Measurements from ENCODE around the gene NETO2.

- TF ChIP-seq EZH2 (IDR thresholded peaks at IDR 0.05; ENCODE audit: borderline replicate concordance) (no peak), CTCF (IDR thresholded peaks at IDR 0.05; ENCODE audit: poor library complexity) (no peak), EZH2phosphoT487 (IDR thresholded peaks at IDR 0.05; ENCODE audit: low read depth, severe bottlenecking, unreplicated experiment) (no peak)
Observed at GRCh38 chr16:47047524-47048203, 96.1 kb downstream of the NETO2 start.
